ENCODE data around the gene MUS81.
"Not testable (repeated sequence)": the region's sequence is repeated elsewhere in the genome, so short reads cannot be mapped to it uniquely, and the experiment has no call there.

MUS81 gene, protein sequence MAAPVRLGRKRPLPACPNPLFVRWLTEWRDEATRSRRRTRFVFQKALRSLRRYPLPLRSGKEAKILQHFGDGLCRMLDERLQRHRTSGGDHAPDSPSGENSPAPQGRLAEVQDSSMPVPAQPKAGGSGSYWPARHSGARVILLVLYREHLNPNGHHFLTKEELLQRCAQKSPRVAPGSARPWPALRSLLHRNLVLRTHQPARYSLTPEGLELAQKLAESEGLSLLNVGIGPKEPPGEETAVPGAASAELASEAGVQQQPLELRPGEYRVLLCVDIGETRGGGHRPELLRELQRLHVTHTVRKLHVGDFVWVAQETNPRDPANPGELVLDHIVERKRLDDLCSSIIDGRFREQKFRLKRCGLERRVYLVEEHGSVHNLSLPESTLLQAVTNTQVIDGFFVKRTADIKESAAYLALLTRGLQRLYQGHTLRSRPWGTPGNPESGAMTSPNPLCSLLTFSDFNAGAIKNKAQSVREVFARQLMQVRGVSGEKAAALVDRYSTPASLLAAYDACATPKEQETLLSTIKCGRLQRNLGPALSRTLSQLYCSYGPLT

DNA sequence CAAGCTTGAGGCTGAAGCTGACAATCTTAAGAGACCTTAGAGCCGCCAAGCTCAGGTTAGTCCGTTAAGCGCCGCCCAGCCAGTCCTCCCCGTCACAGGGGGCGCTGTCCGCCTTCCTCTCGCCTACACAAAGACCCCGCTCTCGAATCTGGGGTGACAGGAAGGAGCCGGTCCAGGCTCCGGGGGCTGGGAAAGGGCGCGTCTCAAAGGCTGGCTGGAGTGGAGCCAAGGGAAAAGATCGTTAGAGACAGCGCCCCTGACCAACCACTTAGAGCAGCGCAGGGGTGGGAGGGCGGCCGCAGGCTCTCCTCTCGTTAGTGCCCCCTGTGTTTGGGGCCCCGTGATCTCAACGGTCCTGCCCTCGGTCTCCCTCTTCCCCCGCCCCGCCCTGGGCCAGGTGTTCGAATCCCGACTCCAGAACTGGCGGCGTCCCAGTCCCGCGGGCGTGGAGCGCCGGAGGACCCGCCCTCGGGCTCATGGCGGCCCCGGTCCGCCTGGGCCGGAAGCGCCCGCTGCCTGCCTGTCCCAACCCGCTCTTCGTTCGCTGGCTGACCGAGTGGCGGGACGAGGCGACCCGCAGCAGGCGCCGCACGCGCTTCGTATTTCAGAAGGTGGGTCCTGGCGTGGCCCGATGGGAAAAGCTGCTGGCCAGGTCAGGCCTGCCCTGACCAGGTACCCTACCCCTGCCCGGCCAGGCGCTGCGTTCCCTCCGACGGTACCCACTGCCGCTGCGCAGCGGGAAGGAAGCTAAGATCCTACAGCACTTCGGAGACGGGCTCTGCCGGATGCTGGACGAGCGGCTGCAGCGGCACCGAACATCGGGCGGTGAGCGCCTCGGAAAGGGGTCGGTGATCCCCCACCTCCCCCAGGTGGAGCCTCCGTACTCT, at the start of gene MUS81:
MUS81 (plus strand) TSS at position 156 of the 887 bp plus-strand sequence; CDS start at position 477, 321 bp downstream.
- peak; percentile 98 for DNase-seq (ENCODE audit: low read depth)

DNA sequence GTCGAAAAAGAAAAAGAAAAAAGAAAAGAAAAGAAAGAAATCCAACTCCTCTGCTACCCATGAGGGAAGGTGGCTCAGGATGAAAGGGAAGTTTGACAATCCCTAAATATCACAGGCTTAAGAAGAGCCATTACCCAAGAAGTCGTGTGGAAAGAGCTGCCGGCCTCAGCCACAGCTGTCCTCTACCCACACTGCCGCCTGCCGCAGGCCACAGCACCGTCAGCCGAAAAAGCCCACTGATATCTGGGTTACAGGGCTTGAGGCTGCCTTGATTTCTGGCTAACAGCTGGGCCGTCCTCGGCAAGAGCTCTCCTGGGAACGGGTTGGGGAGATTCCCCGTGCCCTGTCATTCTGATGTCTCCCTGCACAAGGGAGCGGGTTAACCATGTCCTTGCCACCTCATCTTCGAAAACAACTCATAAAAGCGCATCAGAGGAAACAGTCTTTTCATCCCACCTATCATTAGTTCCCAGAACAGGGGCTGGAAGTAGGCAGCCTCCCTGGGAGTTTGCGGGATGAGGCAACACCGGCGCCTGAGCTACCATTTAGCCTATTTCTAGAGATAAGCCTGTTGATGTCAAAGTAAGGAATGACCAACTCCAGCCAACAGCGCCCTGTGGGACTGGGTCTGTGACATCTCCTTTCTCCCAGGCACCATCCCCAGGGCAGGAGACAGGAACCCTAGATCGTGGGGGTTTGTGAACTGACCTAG, 48.3 kb upstream of the MUS81 start:
- DNase-seq (ENCODE audit: low read depth), result no peak

DNA sequence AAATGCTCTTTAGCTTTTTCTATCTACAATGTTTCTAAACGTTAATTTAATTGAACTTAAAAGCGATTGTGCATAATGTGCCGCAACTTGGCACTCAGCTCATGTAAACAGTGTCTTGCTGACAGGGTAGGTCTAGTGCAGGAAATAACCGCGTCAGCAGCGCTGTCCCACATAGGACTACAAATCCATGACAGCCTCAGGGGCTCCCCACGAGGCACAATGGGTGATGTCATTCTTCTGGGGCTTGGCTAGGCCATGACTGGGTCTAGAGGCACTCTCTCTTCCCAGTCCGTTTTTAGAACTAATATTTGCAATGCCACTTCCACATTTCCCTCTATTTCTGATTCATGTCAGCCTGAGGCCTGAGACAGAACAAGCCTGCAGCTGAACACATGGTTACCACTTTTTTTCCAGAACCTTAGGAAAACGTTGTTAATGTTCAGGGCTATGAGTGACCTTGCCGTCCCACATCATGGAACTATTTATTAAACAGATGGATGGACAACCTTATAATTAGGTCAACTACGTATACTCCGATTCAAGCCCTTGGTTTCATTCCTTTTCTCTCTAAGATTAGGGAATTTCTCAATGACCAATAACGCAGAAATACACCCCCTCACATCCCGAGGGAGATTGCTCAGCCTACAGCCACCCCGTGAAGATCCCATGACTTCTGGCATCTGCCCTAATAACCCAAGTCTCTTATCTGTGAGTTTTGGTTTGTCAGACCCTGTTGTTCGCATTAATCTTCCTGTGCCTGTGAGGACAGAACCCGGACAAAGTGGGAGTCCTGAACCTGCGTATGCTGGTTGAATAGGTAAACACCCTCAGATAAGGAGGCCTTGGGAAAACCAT, 45.9 kb upstream of the MUS81 start:
- no peak for DNase-seq (ENCODE audit: low read depth)

DNA sequence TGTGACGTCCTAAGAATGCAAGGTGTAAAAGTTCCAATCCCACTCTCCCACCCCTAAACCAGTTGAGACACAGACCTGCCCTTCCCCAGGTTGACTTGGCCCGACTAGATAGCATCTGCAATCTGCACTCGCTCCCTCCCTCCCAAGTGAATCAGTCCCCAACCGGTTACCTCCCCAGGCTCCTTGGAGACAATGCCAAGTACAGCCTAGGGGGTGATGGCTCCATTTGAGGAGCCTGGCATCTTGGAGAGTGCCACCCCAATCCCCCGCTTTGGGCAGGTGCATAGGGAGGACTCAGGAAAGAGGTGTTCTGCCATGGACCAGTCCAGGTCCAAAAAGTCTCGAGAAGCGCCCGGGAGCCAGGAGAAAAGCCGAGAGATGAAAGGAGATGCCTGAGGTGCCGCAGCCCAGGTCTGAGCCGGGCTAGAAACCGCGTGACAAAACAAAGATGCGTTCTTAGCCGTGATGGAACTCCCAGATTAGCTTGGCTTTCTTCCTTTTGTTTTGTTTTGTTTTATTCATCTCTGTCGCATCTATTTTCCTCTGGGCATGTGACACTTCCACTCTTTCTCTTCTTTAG, 45.2 kb upstream of the MUS81 start:
- no peak for DNase-seq (ENCODE audit: low read depth)

DNA sequence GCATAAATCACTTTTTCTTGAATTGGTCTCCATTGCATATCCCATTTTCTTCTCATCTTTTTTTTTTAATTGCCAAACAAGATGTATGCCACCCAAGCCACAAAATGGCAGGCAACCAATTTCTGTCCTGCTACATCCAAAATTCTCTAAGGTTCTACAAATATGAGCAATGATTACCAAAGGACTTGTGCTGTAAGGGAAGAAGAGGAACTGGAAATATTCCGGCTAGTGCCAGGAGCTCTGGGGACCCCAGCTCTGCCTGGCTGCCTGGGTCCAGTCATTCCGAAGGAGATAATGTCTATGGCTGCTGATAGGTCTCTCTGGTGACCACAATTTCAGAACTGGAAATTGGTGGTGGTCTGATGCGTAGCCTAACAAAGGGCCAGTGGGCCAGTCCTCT, 43.5 kb upstream of the MUS81 start:
- no peak for DNase-seq (ENCODE audit: low read depth)

DNA sequence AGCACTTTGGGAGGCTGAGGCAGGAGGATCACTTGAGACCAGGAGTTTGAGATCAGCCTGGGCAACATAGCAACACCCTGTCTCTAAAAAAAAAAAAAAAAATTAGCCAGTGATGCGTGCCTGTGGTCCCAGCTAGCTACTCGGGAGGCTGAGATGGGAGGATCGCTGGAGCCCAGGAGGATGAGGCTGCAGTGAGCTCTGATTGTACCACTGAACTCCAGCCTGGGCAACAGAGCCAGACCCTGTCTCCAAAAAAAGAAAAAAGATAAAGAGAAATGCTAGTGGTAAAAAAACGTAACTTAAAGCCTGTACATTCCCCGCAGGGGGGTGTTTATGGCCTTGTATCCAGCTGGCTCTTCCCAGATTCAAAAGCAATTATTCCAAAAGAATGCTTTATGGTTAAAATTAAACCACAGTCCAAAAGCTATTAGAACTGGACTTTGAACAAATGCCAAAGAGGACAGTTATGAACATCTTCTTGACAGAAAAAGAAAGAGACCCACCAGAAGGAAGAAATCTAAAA, 42.9 kb upstream of the MUS81 start:
- DNase-seq (ENCODE audit: low read depth), result no peak

DNA sequence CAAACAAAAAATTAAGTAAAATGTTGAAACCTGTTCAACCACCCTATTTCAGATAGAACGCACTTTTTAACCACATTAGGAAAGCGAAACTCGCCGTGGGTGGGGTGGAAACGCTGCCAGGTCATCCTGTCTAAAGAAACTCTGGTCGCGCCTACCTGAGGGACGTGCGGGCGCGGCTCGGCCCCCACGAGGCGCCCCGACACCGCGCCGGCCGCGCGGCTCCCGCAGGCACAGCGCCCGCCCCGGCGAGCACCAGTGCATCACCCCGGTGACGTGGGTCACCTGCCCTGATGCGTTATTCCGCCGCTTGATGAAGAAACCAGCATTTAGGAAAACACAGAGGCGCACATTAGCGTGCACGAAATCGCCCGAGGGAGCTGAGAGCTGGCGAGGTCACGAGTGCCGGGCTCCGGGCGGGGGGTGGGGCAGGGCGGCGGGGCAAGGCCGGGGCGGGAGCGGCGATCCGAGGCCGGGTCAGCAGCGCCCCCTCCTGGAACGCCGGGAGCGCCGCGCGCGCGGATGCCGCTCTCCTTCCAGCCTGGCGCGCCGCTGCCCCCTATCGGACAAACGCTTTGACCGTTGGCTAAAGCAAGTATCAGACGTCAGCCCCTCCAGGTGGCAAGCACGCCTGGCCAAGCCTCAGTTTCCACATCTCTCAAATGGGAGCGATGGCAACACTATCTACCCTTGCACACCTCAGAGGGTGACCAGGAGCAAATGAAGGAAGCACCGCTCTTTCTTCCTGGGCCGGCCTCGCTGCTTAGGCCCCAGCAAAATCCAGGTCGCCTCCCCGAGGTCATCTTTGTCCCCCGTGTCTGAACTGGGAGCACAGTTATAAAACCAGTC, 42.2 kb upstream of the MUS81 start:
- DNase-seq (ENCODE audit: low read depth), result peak; percentile 76

DNA sequence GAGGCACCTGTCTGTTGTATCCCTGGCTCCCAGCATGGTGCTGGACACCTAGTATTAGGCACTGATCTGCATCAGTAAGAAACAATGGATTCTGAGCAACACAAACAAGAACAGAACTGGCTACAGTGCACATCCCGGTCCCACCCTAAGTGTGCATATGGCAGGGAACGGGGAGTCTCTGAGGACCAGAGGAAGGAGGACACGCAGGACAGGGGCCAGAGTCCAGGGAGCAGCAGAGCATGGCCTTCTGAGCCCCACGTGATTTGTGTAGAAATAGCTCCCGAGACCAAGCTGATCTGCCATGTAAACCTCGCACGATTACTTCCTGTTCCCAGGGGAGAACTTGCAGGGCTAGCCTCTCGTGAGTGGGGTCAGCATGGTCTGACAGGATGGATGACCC, 39.1 kb upstream of the MUS81 start:
- no peak for DNase-seq (ENCODE audit: low read depth)

DNA sequence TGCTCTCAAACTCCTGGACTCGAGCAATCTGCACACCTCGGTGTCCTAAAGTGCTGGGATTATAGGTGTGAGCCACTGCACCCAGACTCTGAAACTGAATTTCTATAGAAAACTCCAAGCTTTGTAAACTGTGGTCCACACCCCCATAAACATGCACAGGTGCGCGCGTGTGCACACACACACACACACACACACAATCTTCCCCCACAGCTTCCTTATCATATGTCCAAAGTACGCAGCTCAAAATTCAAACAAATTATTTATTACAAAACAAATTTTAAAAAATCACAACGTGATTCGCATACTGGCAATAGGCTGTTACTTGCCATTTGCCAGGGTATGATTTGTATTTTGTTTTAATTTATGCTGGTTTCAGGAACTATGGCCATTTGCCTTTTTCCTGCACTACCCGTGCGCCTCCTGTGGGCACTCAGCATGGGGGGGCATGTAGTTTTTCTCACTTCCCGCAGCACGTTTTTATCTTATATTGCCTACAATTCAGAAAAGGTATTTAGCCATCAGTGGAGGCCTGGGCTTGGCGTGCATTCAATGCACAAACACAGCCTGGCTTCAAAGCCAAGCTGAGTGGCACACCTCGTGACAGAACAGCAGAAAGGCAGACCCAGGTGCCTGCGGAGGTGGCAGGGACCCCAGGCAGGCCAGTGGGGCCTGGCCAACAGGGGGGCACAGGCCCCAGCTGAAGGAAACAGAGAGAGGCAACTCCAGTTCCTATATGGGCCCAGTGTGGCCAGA, 37.3 kb upstream of the MUS81 start:
- DNase-seq (ENCODE audit: low read depth), result no peak

DNA sequence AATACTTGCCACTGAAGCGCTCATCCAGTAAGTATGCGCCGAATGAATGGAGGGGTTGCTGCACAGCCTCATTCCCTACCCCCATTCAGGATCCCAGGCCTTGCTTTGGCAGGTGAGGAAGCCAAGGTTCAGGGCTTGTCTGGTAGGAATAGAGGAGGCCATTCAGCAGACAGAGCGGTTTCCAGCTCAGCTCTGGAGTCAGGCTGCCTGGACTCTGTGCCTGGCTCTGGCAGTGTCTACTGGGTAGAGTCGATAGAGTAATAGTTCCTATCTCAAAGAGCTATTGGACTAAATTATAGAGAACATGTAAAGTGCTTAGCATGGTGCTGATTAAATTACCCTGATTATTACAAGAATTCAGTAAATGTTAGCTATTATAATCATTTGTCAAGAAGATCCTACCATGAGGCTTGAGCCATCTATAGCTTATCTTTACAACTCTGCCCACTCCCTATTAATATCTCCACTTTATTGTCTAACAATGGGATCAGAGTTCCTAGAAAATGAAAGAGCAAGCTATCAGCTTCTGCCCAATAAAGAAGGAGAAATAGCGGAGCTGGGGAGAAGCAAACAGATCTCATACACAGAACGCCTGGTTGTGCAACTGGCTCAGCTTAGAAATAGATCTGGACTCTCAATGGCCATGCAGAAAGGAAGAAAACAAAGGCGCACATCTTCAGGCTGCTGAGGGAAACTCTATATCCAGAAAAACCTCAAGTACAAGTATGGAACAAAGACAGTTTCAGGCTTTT, 33.1 kb upstream of the MUS81 start:
- DNase-seq (ENCODE audit: low read depth), result no peak

DNA sequence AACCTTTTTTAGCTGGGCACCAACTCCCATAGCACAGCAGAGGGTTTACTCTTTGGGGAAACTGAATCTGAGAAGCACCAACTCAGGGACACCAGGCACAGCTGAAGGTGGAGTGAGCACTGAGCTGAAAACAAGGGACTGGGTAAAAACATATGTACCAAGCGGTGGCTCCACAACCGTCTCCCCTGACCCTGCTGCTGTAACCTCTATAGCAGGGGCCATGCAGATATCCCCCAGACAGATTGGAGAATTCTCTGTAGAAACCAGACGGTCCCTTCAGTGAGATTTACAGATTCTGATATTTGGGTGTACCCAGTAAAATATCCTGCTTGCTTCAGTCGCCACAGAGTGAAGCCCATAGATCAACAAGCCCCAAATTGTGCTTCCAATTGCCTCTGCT, 30.8 kb upstream of the MUS81 start:
- DNase-seq (ENCODE audit: low read depth), result no peak

DNA sequence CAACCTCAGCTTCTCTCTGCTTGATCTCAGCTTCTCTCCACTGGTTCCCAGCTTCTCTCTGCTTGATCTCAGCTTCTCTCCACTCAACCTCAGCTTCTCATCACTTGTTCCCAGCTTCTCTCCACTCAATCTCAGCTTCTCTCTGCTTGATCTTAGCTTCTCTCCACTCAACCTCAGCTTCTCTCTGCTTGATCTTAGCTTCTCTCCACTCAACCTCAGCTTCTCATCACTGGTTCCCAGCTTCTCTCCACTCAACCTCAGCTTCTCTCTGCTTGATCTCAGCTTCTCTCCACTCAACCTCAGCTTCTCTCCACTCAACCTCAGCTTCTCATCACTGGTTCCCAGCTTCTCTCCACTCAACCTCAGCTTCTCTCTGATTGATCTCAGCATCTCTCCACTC, 28.0 kb upstream of the MUS81 start:
- not testable (repeated sequence) for DNase-seq (ENCODE audit: low read depth)

DNA sequence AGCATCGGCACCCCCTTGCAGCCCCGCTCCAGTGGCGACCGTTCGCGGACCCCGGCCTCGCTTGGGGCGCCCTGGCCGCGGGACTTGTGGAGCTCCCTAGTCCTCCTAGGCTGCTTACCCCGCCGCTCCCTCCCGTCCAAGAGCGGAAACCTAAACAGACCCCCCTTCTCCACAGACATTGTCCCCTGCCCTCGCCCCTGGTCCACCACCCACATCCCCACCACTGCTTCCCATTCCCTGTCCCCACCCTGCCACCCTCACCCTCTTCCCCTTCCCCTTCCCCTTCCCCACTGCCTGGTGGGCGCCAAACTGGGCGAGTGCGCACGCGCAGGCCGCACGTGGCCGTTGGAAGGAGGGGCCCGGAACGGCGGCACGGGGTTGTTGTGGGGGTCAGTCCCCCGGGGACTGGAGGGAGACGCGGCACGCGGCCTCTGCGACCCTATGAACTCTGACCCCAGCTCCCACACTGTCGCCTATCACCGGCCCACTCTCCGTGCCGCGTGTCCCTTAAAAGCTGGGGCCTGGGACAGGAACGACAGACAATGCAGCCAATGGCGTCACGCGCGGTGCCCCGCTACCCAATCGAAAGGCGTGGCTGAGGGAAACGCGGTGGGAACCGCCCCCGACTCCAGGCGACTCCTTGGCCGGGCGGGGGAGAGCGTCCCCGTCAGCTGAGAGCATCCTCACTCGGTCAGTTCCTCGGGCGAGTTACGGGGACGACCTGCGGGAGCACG, 26.8 kb upstream of the MUS81 start, which contains the start of gene SNX32:
SNX32 (plus strand) TSS at position 667 of the 734 bp plus-strand sequence. CDS start 103 bp downstream, outside the sequence.
- peak; percentile 89 for DNase-seq (ENCODE audit: low read depth)

DNA sequence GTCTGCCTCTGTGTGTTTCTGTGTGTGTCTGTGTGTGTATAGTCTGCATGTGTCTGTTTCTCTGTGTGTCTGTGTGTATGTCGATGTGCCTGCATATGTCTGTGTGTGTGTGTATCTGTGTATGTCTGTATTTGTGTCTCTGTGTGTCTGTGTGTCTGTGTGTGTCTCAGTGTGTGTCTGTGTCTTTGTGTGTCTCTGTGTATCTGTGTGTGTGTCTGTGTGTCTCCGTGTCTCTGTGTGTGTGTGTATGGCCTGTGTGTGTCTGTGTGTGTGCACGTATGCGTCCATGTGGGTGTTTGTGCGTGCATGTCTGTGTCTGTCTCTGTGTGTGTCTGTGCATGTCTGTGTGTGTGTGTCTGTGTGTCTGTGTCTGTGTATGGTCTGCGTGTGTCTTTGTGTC, 26.0 kb upstream of the MUS81 start:
- DNase-seq (ENCODE audit: low read depth), result no peak

DNA sequence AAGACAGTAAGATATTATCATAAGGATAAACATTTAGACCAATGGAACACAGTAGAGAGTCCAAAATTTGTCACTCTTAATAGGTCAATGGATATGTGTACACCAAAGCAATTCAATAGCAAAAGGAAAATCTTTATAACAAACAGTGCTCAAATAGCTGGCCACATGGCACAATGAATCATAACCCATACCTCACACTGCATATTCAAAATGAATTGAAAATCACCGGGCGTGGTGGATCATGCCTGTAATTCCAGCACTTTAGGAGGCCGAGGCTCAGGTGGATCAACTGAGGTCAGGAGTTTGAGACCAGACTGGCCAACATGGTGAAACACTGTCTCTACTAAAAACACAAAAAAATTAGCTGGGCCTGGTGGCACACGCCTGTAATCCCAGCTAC, 18.1 kb upstream of the MUS81 start:
- no peak for DNase-seq (ENCODE audit: low read depth)

DNA sequence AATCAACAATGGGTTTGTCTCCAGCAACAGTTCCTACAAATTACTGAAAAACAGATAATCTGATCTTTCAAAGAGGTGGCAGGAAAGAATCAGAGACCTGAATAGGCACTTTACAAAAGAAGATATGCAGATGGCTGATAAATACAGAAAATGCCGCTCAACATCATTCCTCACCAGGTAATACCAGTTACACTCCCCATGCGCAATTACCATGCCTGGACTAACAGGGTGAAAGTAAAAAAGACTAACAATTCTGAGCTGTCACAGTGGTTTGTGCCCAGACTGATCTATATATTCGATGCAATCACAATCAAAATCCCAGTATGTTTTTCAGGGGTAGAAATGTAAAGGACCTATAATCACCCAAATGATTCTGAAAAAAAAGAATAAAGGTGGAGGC, 16.4 kb upstream of the MUS81 start:
- DNase-seq (ENCODE audit: low read depth), result no peak

DNA sequence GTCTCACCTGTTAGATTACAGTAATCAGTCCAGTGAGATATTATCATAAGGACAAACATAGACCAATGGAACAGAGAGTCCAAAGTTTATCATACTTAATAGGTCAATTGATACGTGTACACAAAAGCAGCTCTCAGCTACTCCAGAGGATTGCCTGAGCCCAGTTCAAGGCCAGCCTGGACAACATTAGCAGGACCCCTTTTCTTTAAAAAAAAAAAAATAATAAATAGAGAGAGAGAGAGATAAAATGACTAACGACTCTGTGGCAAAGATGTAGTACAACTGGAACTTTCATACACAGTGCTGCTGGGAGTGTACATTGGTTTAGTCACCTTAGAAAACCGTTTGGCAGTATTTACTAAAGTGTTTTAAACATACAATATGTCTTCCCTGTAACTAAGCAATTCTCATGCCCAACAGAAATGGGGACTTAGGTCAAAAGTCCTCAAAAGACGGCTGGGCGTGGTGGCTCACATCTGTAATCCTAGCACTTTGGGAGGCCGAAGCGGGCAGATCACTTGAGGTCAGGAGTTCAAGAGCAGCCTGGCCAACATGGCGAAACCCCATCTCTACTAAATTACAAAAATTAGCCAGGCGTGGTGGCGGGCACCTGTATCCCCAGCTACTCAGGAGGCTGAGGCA, 15.9 kb upstream of the MUS81 start:
- DNase-seq (ENCODE audit: low read depth), result no peak

All from fibroblast of gingiva (primary cell).